Adrenal gland (tissue), 5 donors: ENCODE data around the gene SNF8.

Experiments used
- POLR2A ChIP-seq, 2 donors: fragments of 450-650 bp; IDR thresholded peaks; one replicate each; pipeline ENCODE4 v1.6.1; 2017; ENCODE audit warnings: antibody characterized with exemption in 2 of 2, mild to moderate bottlenecking in 2 of 2, moderate library complexity in 1 of 2
- TF ChIP-seq, protein P1 (sequence below), 6 experiments: fragments of 450-650 bp in 4 of 6; fragments of 200-600 bp in 2 of 6; sonication (generic) in 1 of 6; IDR thresholded peaks; 1 replicate in 5 of 6; 2 replicates in 1 of 6; pipeline versions ENCODE4 v1.5.1 to v1.8.0; 2016 to 2021; ENCODE audit warnings: antibody characterized with exemption in 6 of 6, mild to moderate bottlenecking in 2 of 6, moderate library complexity in 1 of 6
- donor health status: DM: no; HTN: no; CAD: no.

DNA sequence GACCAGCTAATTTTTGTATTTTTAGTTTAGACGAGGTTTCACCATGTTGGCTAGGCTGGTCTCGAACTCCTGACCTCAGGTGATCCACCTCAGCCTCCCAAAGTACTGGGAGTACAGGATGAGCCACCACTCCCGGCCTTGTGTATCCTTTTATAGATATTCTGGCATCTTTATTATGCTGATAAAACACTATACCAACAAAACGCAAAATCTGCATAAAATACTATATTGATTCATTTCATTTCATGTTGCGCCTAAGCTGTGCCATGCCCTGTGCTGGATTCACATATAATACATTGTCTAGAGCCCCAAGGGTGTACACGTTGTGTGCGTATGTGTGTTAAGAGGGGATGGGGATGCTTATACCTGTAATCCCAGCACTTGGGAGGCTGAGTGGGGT is 40.2 kb downstream of the SNF8 start:
- TF ChIP-seq, protein P1, sequence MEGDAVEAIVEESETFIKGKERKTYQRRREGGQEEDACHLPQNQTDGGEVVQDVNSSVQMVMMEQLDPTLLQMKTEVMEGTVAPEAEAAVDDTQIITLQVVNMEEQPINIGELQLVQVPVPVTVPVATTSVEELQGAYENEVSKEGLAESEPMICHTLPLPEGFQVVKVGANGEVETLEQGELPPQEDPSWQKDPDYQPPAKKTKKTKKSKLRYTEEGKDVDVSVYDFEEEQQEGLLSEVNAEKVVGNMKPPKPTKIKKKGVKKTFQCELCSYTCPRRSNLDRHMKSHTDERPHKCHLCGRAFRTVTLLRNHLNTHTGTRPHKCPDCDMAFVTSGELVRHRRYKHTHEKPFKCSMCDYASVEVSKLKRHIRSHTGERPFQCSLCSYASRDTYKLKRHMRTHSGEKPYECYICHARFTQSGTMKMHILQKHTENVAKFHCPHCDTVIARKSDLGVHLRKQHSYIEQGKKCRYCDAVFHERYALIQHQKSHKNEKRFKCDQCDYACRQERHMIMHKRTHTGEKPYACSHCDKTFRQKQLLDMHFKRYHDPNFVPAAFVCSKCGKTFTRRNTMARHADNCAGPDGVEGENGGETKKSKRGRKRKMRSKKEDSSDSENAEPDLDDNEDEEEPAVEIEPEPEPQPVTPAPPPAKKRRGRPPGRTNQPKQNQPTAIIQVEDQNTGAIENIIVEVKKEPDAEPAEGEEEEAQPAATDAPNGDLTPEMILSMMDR (IDR thresholded peaks at IDR 0.05) = no peak
- TF ChIP-seq POLR2A (IDR thresholded peaks at IDR 0.05) = no peak
